Karpas-422 (cell line): ENCODE results near the gene PTCH1. TPM values are rescaled to one million over a fixed set of nuclear protein-coding genes. Genes with fewer than 3 reads are reported as not detected.
A peak's percentile ranks its signal among the peaks of the same experiment; 100 is the strongest.

ENCODE experiments used
- DNase-seq: peaks from one replicate; pipeline ENCODE4 v3.0.0-alpha.2; 2015
- H2AFZ ChIP-seq: fragments of 200-600 bp; sonication (generic); 2 replicates; pipeline ENCODE4 v1.6.1; 2014; ENCODE audit warnings: antibody characterized with exemption, low read length, mixed read lengths
- H3K27ac ChIP-seq: fragments of 200-600 bp; sonication (generic); 2 replicates; pipeline ENCODE4 v1.5.1; 2014; ENCODE audit warnings: mild to moderate bottlenecking, low read length, moderate library complexity
- H3K27me3 ChIP-seq: fragments of 200-600 bp; sonication (generic); 2 replicates; pipeline ENCODE4 v1.6.1; 2014; ENCODE audit warnings: low read length, mixed read lengths
- H3K36me3 ChIP-seq: fragments of 200-600 bp; sonication (generic); 2 replicates; pipeline ENCODE4 v1.6.1; 2014; ENCODE audit warnings: low read length, mixed read lengths; ENCODE audit not compliant: insufficient read depth
- H3K4me1 ChIP-seq: fragments of 200-600 bp; sonication (generic); 2 replicates; pipeline ENCODE4 v1.6.1; 2014; ENCODE audit warnings: mild to moderate bottlenecking, low read length, mixed read lengths
- H3K4me2 ChIP-seq: fragments of 200-600 bp; sonication (generic); 2 replicates; pipeline ENCODE4 v1.6.1; 2014; ENCODE audit warnings: low read length, low read depth, mild to moderate bottlenecking; ENCODE audit not compliant: poor library complexity, severe bottlenecking
- H3K4me3 ChIP-seq: fragments of 200-600 bp; sonication (generic); 2 replicates; pipeline ENCODE4 v1.5.1; 2014; ENCODE audit warnings: mild to moderate bottlenecking, antibody characterized with exemption, low read length, mixed read lengths
- H3K79me2 ChIP-seq: fragments of 200-600 bp; sonication (generic); 2 replicates; pipeline ENCODE4 v1.6.1; 2014; ENCODE audit warnings: mild to moderate bottlenecking, low read length, mixed read lengths
- H3K9ac ChIP-seq: fragments of 200-600 bp; sonication (generic); 2 replicates; pipeline ENCODE4 v1.6.0; 2014; ENCODE audit warnings: low read length
- H3K9me2 ChIP-seq: fragments of 200-600 bp; sonication (generic), shearing (Covaris generic); replicated peaks from 2 replicates; pipeline ENCODE4 v1.6.0; 2014; ENCODE audit warnings: mild to moderate bottlenecking, low read length, moderate library complexity; ENCODE audit not compliant: insufficient read depth
- H3K9me3 ChIP-seq: fragments of 300-700, 200-600 bp; sonication (generic); 2 replicates; pipeline ENCODE4 v1.6.1; 2014; ENCODE audit warnings: low read length, mixed read lengths
- H4K20me1 ChIP-seq: fragments of 200-600 bp; sonication (generic); 2 replicates; pipeline ENCODE4 v1.6.1; 2014; ENCODE audit warnings: mild to moderate bottlenecking, antibody characterized with exemption, low read length, low read depth; ENCODE audit not compliant: insufficient read depth
- total RNA-seq: library from RNA; depleted of rRNA; stranded (reverse); fragments of >200 nt; shearing (Covaris generic); gene quantifications from 2 replicates; pipeline ENCODE4 v1.2.3, GENCODE V29; 2014; ENCODE audit warnings: low replicate concordance

The PTCH1 gene
- total RNA-seq, 1 experiment from 2014 or later: 12.4 TPM

DNA sequence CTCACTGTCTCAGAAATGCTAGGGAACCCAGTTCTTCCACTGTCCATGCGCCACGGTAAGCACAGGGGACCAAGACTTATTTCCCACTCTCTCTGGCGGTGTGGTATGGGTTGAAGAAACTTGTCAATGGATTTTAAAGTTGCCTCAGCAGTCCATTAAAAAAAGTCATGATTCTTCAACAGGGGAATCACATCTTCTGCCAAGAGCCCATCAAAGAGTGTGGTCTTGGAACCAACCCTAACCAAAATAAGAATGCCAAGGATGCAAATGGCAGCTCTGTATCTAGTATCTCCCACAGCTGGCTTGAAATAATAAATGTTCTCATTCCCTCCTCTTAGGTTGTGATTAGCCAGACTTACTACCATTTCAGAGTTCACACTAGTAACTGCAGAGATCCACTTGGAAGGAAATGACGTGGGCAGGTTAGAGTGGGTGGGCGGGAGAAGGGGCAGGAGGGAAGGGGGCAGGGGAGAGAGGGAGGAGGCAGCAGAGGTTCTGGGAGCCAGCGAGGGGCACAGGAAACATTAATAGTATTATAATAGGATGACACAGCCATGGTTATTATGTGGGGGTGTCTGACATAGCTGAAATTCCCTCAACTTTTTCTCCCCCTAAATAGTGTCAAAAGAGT lies 17.6 kb downstream of the PTCH1 start:
- H3K4me3 ChIP-seq: no peak overlapping the region
- peaks cover 48% of the 10 kb centered on the region for H4K20me1 ChIP-seq
- H3K4me1 ChIP-seq: peaks cover 48% of the 10 kb centered on the region
- no peak overlapping the region for H2AFZ ChIP-seq
- no peak for DNase-seq
- H3K36me3 ChIP-seq: no peaks in the 10 kb centered on the region
- H3K27ac ChIP-seq: no peak overlapping the region
- H3K27me3 ChIP-seq: peaks cover 4% of the 10 kb centered on the region; the same call in 1 of the 2 replicates
- H3K4me2 ChIP-seq: no peak overlapping the region
- H3K79me2 ChIP-seq: no peaks in the 10 kb centered on the region
- H3K9me3 ChIP-seq: no peaks in the 10 kb centered on the region
- H3K9ac ChIP-seq: no peak overlapping the region
- no peaks in the 10 kb centered on the region for H3K9me2 ChIP-seq

DNA sequence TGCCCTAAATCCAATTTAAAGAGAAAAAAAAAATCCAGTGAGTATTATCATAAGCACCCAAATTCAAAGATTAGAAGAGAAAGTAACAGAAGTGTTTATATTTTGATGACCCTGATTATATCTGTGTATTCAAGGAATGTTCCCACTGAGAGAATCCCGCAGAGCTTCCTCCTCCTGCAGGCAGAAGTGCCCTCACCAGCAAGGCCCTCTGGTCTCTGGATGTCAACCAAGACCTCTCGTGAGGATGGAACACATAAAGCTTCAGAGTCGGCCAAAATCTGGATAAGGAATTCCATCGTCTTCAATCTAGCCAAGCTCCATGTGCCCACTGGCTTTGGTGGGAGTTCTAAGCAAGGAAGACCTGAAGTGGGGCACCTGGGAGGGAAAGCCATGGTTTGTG lies 18.1 kb downstream of the PTCH1 start:
- Histone ChIP-seq H4K20me1 (peaks cover 48% of the 10 kb centered on the region), H3K36me3 (no peaks in the 10 kb centered on the region), H3K9me2 (no peaks in the 10 kb centered on the region), H3K4me1 (peaks cover 51% of the 10 kb centered on the region), H3K9ac (no peak overlapping the region), H3K27ac (no peak overlapping the region), H2AFZ (no peak overlapping the region), H3K9me3 (no peaks in the 10 kb centered on the region), H3K27me3 (peaks cover 4% of the 10 kb centered on the region; the same call in 1 of the 2 replicates), H3K79me2 (no peaks in the 10 kb centered on the region), H3K4me3 (no peak overlapping the region), H3K4me2 (no peak overlapping the region)
- no peak for DNase-seq

DNA sequence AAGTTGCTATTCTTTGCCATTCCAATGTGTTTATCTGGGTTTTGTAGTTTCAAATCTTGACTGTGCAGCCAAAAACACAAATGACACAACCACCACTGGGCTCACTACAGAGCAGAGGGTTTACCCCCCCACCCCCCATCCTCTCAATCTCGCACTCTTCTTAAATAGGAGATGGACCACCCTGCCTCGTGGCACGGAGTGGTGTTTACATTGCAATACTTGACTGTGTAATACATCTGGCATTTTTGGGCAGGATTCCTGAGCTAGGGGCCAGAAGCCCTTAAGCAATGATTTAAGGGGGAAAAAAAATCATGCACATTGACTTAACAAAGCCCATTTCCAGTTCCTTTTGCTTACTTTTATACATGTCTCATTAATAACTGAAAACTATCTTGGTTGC lies 19.0 kb downstream of the PTCH1 start:
- no peak overlapping the region for H2AFZ ChIP-seq
- H3K4me1 ChIP-seq: peaks cover 52% of the 10 kb centered on the region
- DNase-seq: no peak
- H3K9ac ChIP-seq: no peak overlapping the region
- H3K4me3 ChIP-seq: no peak overlapping the region
- no peaks in the 10 kb centered on the region for H3K9me3 ChIP-seq
- H3K9me2 ChIP-seq: no peaks in the 10 kb centered on the region
- no peaks in the 10 kb centered on the region for H3K79me2 ChIP-seq
- H3K4me2 ChIP-seq: no peak overlapping the region
- H3K36me3 ChIP-seq: no peaks in the 10 kb centered on the region
- H4K20me1 ChIP-seq: peaks cover 48% of the 10 kb centered on the region
- H3K27me3 ChIP-seq: peaks cover 4% of the 10 kb centered on the region; the same call in 1 of the 2 replicates
- H3K27ac ChIP-seq: no peak overlapping the region

DNA sequence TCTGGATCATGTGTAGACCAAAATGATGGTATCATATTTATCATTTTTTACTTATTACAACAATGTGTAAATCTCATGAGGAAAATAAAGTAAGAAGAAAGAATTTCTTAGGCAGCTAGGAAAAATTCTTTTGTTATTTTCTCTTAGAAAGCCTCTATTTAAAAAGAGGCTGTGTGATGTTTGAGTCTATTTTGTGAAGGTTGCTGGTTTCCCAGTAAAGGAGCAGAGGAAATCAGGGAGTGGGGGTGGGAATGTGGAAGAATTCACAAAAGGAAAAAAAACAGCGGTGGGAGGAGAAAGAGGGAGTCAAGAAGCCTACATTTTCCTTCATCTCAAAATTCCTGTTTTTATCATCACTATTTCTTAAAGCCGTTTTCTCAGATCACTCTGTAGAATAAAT lies 20.1 kb downstream of the PTCH1 start:
- Histone ChIP-seq H3K4me2 (peak overlapping the region; percentile 75), H2AFZ (no peak overlapping the region), H3K4me3 (no peak overlapping the region), H3K9me2 (no peaks in the 10 kb centered on the region), H3K79me2 (no peaks in the 10 kb centered on the region), H3K9ac (no peak overlapping the region), H3K36me3 (no peaks in the 10 kb centered on the region), H3K9me3 (no peaks in the 10 kb centered on the region), H3K27me3 (peaks cover 4% of the 10 kb centered on the region; the same call in 1 of the 2 replicates), H3K27ac (no peak overlapping the region), H3K4me1 (peaks cover 50% of the 10 kb centered on the region), H4K20me1 (peaks cover 43% of the 10 kb centered on the region)
- DNase-seq: no peak

DNA sequence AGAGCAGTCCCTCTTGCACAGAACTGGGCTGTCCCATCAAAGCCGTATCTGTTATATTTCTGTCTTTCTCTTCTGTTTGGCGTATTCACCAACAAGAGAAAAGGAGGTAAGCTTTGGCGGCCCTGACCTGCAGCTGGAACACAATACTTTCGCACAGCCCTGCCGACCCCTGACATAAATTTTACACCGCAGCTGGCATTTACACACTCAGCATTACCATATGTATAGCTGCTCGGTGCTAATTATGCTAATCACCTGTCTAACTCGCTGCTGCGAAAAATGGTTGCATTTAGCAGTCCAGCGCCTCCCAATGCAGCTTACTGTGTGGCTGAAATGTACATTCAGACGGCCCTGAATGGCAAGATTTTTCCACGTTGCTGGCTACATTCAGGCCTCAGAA lies 20.8 kb downstream of the PTCH1 start:
- H3K79me2 ChIP-seq: no peaks in the 10 kb centered on the region
- peaks cover 45% of the 10 kb centered on the region for H4K20me1 ChIP-seq
- H3K4me3 ChIP-seq: peak overlapping the region; percentile 29; the same call in 1 of the 2 replicates
- H3K27ac ChIP-seq: no peak overlapping the region
- H3K27me3 ChIP-seq: peaks cover 4% of the 10 kb centered on the region; the same call in 1 of the 2 replicates
- no peak overlapping the region for H2AFZ ChIP-seq
- H3K9me3 ChIP-seq: no peaks in the 10 kb centered on the region
- peak overlapping the region; percentile 13 for H3K9ac ChIP-seq
- H3K4me1 ChIP-seq: peaks cover 50% of the 10 kb centered on the region
- H3K9me2 ChIP-seq: no peaks in the 10 kb centered on the region
- no peaks in the 10 kb centered on the region for H3K36me3 ChIP-seq
- peak overlapping the region; percentile 75 for H3K4me2 ChIP-seq
- no peak for DNase-seq

DNA sequence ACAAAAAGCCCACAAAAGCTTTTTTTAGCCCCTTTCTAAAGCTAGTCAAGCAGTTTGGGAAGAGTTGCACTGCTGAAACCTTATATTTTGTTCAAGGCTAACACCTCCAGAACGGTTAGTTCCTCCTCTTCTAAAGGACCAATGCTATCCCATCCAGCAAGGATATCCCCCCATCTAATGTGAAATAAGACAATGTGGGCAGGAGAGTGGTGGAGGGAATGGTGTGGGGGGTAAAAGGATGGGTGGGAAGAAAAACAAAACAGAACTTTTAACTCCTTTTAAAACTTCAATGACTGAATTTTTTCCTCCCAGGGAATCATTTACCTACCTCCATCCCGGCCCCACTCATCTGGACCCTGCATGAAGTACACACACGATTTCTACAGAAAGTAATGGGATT lies 21.2 kb downstream of the PTCH1 start:
- no peaks in the 10 kb centered on the region for H3K79me2 ChIP-seq

DNA sequence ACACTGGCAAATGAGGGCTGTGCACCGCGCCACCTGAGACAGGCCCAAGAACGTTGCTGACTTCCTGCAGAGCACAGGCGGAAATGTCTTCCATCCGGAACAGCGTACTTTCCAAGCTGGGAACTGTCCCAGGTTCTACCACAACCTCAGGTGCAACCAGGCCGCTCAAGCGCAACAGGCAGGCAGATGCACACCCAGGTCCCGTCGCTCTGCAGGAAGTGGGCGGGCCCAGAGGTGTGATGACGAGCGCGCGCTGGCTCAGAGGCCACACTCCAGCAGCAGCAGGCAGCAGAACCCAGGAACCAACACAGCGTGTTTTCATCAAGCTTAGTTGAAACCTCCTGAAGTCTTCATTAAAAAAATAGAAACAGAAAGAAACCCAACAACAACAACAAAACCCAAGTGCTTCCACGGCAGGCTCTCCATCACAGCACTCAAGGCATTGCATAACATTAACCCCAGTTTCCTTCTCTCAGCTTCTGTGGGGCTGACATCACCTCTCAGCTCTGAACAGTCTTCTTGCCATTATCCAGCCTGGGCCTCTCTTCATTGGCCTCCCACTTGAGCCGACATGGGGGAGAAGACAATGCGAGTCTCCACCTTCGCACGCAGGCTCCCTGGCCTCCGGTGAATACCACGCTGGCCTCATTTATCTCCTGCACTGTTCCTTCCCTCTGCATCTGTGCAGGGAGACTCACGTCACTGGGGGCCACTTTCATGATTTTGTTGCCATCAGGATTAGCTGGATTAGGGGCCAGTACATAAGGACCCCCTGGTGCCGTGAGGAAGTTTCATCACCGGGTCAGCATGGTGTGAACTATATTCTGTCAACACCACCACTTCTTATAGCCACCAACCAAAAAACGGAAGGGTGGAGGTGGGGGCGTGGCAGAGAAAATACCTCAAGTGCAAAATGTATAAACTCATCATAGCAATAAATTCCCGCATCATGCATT lies 22.1 kb downstream of the PTCH1 start:
- Histone ChIP-seq H3K9ac (peak overlapping the region; percentile 60), H3K36me3 (no peaks in the 10 kb centered on the region), H3K4me1 (peaks cover 45% of the 10 kb centered on the region), H3K27ac (peak overlapping the region; percentile 68), H3K9me2 (no peaks in the 10 kb centered on the region), H3K4me2 (peak overlapping the region; percentile 75), H4K20me1 (peaks cover 35% of the 10 kb centered on the region), H2AFZ (peak overlapping the region; percentile 60; the same call in 1 of the 2 replicates), H3K27me3 (peaks cover 4% of the 10 kb centered on the region; the same call in 1 of the 2 replicates), H3K4me3 (peak overlapping the region; percentile 59; the same call in 1 of the 2 replicates), H3K9me3 (no peaks in the 10 kb centered on the region), H3K79me2 (no peaks in the 10 kb centered on the region)
- DNase-seq: peak; percentile 94

More for the DNA sequence above, 21.2 kb downstream of the PTCH1 start:
- Histone ChIP-seq H3K9me2 (no peaks in the 10 kb centered on the region), H3K4me2 (peak overlapping the region; percentile 75), H3K27me3 (peaks cover 4% of the 10 kb centered on the region; the same call in 1 of the 2 replicates), H3K4me1 (peaks cover 50% of the 10 kb centered on the region), H3K4me3 (peak overlapping the region; percentile 29; the same call in 1 of the 2 replicates), H3K27ac (no peak overlapping the region), H3K9ac (peak overlapping the region; percentile 13), H2AFZ (no peak overlapping the region), H3K36me3 (no peaks in the 10 kb centered on the region), H4K20me1 (peaks cover 41% of the 10 kb centered on the region), H3K9me3 (no peaks in the 10 kb centered on the region)
- no peak for DNase-seq

DNA sequence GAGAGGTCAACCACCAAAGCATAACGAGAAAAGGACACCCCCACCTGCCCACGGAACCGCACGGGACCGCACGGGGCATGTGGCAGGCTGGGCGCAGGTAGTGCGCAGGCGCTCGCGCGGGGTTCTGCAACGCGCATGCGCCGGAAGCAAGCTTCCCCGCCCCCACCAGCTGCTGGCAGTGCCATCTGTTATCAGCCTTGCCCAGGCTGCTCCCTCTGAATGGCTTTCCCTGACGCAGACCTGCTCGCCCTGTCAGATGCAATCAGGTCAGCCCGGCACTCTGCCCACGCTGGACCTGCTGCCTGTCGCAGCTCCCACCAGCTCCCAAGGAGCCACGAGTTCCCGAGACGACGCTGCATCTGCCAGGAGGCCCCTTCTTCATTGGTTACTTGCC lies 22.8 kb downstream of the PTCH1 start:
- Histone ChIP-seq H3K9me3 (no peaks in the 10 kb centered on the region), H3K4me1 (peaks cover 44% of the 10 kb centered on the region), H3K36me3 (no peaks in the 10 kb centered on the region), H3K9me2 (no peaks in the 10 kb centered on the region), H2AFZ (peak overlapping the region; percentile 60; the same call in 1 of the 2 replicates), H3K27ac (peak overlapping the region; percentile 68), H3K79me2 (no peaks in the 10 kb centered on the region), H3K4me2 (peak overlapping the region; percentile 75), H4K20me1 (peaks cover 35% of the 10 kb centered on the region), H3K9ac (peak overlapping the region; percentile 60), H3K27me3 (peaks cover 4% of the 10 kb centered on the region; the same call in 1 of the 2 replicates), H3K4me3 (peak overlapping the region; percentile 59)
- DNase-seq: peak; percentile 94
